RPMI7951 (cell line): Measurements from ENCODE around the gene IGFBP5. TPM values are rescaled to one million over a fixed set of nuclear protein-coding genes. Genes with fewer than 3 reads are reported as not detected.
A peak's percentile ranks its signal among the peaks of the same experiment; 100 is the strongest.

Experiments
- DNase-seq: peaks from one replicate; pipeline ENCODE4 v3.0.0-alpha.2; 2012; ENCODE audit warnings: low read depth
- total RNA-seq: library from RNA; depleted of rRNA; stranded (reverse); fragments of >200 nt; shearing (Covaris generic); gene quantifications from 2 replicates; pipeline ENCODE4 v1.2.3, GENCODE V29; 2014

The IGFBP5 gene
- total RNA-seq, 1 experiment from 2014 or later = 25.0 TPM

DNA sequence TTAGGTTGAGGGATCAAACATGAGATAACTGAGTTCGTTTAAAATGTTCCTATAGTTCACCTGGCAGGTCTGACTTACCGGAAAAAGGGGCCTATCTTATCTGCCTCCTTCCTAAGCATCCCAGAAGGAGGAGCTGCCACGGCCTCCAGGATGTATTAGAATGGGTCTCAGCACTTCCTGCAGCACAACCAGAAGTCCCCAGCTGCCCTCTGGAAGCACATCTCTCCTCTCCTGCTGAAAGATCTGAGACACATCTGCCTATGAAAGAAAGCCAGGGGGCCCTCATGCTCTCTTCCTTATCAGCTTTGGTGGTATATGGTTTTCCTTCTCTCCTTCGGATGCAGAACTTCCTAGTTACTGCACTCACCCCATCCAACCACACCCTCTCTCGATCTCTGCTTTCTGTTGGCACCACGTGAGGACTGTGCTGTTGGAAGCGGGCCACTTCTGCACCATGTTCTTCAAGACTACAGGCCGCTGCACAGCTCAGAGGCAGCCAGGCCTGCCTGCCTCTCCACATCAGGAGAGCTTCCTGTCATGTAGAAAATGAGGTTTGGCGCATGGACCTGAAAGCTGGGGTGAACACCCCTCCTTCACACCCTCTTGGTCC lies 6.5 kb downstream of the IGFBP5 start:
- DNase-seq = no peak

DNA sequence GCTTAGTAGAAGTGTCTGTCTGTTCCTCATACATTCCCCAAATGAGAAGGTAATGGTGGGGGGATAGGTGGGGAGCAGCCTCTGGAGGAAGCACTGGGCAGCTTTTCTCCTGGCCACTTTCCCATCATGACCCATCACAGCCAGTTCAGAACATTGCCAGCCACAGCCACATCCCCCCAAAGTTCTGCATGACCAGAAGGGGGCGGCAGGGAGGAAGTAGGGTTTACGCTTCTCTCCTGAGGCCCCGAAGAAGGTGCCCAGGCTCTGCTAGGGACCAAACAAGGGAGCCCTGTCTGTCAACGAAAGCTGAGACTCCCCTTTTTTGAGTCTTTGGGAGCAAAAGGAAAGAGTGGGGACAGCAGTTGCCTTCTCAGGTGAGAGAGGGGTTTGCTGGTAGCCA lies 7.7 kb downstream of the IGFBP5 start:
- no peak for DNase-seq

DNA sequence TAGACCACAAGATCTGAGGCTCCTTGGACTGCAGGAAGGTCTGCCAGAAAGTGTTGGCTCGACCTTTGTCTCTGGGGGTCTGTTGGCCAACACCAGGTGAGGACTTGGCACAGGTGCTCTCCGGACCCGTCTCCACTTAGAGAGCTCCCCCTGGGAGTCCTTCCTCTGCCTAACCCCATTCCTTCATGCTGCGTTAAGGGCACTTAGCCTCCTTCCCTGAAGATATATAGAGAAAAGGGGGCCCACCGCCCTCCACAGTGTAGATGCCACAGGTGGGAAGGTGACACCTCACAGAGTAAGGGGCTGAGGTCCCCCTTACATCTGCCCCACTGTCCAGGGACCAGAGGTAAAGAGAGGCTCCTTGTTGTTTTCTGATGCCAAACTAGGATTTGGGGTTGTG lies 8.2 kb downstream of the IGFBP5 start:
- DNase-seq = no peak

DNA sequence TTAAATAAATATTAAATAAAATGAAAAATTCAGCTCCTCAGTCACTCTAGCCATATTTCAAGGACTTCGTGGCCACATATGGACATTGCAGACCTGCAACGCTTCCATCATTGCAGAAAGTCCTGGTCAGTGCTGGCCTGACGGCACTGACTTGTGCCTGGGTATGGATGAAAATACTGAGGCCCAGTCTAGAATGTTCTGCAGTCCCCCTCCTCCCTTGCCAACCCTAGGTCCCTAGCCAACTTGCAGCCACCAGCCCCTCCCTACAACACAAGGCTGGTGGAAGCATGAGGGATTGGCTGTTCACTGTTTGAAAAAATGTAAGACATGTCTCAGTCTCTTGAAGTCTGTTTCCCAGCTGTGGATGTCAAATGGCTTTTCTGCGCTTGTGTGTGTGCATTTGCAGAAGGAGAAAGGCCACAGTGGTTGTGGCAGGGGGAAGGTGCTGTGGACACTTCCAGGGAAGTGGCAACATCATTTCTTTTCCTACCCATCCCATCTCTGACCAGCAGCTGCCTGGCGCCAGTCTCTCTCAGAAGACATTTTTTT lies 9.9 kb downstream of the IGFBP5 start:
- no peak for DNase-seq

DNA sequence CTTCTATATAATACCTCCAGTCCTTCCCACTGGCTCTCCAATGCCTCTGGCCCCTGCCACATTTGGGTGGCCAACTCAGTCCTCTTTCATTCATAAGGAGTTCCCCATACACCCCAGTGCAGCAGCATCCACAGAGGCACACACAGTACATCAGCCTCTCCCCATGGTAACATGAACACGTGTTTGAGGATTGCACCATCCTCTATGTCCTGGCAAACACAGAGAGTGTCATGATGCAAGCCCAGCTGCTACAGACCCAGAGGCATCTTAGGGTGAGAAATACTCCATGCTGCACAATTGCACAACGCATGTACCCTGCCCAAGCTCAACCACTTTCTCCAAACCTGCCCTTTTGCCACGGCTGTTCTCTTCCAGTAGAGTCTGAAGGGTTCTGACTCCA lies 11.5 kb downstream of the IGFBP5 start:
- peak; percentile 90 for DNase-seq

DNA sequence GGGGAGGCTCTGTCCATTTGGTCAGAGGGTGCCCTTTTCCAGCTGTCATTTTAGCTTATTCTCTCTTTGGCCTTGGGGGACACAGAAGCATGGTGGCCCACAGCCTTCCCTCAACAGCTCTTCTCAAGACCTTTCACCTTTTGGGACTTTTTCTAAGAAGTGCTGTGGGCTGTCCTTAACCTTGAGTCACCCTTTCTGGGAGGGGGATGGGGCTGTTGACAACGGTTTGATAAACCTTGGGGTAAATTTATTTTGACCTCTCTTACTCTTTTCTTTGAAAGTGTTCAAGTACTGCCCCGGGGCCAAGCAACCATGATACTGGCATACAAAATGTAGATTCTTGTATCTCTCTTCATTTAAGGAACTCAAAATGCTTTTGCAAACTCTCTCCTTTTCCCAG lies 13.7 kb downstream of the IGFBP5 start:
- DNase-seq = no peak

DNA sequence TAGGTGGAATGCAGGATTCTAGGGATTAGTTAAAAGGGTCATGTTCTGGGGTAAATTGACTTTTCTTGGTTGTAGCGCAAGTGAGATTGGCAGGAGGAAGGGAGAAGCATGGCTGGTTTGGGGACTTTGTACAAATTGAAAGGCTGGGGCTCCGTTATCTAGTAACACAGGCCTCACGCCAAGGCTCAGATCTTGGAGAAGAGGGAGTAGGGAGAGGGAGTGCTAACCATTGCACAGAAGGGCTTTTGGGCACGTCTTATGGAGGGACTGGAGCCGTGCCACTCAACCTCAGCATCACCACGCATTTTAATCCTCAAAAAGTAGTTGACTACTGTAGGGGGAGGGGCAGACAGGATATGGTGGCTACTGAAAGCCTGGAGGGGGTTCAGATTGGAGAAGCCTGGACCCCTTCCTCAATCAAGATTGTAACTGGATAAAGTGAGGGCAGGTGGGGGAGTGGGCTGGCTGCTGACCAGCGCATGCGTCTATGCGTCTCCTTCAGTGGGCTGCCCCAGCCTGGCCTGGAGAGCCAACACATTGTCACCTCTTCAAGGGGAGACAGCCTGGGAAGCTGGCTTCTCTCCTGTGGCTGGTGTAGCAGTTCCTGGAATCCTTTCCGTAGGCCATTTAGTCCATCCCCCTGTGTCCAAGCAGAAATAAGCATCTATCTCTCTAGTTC lies 14.3 kb downstream of the IGFBP5 start:
- no peak for DNase-seq

DNA sequence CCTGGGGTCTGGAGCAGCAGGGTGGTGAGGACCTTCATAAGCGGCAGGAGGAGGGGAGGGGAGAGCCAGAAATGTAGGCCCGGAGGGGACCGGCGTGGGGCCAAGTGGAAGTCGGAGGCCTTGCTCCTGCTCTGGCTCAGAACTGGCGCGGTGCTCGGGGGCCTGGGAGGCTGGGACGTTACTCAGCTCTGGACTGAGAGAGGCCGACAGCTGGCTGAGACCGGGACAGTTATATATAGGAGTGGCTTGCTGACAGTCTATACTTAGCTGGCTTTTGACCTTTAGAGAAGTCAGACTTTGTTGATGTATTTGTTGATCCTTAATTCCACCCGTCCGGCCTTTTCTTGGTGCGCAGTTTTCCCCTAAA lies 15.7 kb downstream of the IGFBP5 start:
- DNase-seq = no peak

DNA sequence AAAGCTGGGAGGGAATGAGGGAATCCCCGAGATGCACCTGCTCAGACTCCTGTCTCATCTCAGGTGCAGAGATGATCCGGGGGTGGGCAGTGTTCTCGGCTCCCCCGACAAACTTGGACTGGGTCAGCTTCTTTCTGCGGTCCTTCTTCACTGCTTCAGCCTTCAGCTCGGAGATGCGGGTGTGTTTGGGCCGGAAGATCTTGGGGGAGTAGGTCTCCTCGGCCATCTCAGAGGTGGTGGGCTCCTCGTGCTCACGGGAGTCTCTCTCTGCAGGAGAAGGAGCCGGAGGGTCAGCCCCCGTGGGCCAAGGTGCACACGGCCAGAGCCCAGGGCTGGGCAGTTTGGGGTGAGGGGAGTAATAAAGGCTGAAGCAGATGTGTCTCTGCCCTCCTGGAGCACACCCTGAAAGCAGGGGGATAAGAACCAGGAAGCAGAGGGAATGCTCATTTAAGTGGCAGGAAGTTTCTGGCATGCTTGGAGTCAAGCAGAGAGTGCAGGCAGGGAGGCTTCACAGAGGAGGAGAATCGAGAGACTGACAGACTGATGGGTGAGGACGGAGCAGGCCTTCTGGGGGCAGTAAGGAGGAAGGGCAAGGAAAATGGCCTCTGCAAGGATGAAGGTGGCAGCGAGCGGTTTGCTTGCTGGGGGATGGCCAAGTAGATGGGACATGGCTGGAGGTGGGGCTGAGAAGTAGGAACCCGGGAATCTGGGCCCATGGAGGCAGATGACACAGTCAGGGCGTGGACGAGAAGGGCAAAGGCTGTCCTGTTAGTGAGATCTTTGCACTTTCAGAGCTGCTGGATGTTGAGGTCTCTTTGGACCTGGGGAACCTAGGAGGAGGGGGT lies 16.3 kb downstream of the IGFBP5 start:
- no peak for DNase-seq

DNA sequence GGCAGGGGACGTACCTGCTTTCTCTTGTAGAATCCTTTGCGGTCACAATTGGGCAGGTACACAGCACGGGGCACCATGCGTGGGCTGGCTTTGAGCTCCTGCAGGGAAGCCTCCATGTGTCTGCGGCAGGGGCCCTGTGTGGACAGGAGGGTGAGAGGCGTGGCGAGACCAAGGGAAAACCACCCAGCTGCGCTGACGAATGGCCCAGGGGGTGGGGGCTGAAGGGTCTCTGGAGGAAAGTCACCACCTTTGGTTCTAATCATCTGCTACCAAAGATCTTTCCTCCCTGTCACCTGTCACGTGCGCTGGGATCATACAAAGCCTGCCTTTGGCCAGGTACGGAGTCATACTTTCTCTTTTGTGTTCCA lies 17.3 kb downstream of the IGFBP5 start:
- no peak for DNase-seq

DNA sequence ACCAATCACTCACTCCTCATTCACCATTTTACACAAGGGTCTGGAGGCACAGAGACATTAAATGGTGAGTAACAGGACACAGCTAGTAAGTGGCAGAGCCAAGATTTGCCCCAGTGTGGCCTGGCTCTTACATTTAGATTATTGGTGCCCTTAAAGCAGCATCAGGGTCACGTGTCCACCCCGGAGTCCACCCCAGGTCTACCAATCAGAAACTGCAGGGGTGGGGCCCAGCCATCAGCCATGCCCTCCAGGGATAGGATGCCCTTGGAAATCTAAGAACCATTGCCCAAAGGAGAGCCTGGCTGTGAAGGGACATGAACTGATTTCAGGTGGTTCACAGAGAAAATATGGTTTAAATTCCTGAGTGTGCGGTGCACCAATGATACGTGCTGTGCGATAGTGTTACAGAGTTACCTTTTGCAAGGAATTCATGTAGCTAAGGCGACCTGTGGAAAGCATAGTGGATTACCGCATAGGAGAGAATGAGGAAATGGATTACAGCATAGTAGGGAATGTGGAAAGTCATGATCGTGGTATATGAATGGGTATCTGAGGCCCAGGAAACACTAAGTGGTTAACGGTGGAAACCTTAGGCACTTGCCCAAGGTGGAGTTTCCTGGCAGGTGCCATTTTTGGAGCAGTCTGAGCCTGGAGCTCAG lies 17.8 kb downstream of the IGFBP5 start:
- DNase-seq = no peak

DNA sequence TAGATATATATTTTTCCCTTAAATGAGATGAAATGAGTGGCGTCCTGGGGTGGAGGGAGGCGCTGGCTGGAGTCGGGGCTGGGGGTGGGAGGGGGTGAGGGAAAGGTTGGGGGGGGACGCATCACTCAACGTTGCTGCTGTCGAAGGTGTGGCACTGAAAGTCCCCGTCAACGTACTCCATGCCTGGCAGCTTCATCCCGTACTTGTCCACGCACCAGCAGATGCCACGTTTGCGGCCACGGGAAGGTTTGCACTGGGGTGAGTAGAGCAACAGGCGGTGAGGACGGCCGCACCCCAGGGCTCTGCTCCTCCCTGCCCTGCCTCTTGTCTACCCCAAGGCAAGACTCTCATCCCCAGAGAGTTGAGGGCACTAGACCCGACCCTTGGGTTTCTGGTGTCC lies 18.7 kb downstream of the IGFBP5 start:
- DNase-seq = no peak

DNA sequence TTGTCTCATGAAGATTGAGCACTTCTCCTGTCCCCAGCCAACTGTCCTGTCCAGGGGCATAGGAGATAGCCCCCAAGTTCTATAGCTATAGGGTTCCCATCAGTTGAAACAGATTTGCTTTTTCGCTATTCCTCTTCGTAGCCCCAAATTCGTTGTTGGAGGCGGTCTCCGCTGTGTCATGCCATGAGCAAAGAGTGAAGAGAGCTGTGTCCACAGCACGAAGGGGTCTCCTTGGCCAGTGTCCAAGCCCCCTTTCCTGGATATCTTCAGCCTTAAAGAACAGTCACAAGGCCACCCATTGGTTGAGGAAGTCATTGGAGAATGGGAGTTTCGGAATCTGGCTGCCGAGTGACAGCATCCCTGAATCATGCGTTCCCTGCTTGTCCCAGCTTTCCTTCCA lies 21.0 kb downstream of the IGFBP5 start:
- no peak for DNase-seq

DNA sequence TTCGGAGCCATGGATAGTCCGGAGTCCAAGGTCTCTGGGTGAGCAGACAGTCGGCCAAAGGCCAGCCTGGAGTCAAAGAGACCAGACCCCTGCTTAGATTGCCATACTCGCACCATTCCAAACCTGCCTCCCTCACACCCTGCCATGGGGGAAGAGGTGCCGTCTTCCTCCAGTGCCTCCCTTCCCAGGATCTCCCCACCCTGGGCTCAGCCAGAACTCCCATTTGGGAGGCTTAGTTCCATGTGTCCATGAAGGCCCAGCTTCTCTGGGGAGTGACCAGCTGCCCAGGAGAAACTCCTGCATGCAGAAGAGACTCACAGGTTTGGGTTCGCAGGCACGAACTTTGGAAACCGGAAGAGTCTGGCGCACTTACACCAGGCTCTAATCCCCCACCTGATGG lies 21.7 kb downstream of the IGFBP5 start:
- DNase-seq = no peak

DNA sequence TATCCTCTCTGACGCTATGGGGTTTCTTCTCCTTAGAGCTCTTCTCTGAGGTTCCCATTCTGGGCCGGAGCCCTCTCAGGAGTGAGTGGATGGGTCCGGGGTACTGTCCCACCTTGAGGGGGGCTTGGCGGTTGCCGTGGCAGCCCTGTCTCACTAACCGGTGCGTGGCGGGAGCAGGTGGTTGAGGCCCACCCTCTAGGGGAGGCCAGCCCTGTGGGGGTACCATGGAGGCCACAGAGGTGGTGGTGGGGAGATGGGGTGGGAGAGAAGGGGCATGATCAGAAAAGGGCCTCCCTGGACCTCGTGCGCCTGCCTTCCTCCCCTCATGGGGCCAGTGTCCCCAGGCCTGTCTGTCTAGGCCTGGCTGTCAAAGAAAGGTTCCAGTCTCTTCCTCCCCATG lies 22.3 kb downstream of the IGFBP5 start:
- no peak for DNase-seq

DNA sequence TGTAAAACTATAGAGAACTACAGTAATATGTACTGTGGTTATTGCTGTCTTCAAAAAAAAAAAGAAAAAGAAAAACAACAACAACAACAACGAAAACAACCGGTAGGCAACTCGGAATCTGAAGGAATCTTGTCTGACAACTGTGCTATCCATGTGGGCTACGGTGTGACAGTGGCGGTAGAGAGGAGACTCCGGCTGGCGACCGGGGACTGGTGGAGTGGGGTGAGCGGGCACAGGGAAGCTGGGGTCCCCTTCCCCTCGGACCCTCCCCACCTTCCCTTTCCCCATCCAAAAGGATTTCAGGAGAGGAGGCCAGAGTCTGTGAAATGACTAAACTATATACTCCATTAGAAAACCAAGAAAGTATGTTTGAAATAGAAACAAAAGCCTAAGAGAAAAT lies 22.9 kb downstream of the IGFBP5 start:
- DNase-seq = no peak

DNA sequence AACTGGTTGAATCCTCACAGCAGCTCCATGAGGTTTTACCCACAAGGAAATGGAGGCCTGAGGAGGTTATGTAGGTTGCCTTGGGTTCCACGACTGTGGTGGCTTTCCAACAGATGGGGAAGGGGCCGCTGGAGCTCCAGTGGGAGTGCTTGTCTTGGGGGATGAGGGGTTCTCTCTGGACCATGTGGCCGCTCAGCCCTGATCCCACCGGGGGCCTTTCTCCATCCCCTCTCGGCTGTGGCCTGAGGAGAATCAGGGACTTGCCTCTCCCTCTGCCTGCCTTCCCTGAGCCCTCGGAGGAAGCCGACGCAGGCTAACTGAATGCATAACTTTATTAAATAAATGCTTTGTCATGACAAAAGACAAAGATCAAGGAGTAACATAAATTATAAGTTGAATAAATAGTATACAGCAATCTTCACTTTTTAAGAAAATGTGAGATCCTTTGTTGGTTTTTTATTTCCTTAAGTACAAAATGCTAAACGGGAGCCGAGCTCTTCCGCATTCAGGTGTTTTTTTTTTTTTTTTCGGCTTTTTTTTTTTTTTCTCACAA lies 23.5 kb downstream of the IGFBP5 start:
- DNase-seq = no peak

DNA sequence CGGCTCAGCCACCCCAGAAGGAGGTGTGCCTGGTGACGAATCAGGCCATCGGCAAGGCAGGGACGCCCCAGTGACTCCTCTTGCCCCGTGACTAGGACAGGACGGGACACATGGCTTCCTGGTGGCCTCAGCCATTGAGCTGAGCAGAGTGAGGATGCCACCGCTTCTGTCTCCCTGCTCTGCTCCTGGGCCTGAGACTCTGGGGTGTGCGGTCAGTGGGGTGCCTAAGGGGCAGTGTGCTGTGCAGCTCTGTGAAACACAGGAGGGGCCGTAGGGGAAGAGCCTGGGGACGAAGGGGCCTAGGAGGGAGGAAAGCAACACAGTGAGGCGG lies 24.3 kb downstream of the IGFBP5 start:
- no peak for DNase-seq

DNA sequence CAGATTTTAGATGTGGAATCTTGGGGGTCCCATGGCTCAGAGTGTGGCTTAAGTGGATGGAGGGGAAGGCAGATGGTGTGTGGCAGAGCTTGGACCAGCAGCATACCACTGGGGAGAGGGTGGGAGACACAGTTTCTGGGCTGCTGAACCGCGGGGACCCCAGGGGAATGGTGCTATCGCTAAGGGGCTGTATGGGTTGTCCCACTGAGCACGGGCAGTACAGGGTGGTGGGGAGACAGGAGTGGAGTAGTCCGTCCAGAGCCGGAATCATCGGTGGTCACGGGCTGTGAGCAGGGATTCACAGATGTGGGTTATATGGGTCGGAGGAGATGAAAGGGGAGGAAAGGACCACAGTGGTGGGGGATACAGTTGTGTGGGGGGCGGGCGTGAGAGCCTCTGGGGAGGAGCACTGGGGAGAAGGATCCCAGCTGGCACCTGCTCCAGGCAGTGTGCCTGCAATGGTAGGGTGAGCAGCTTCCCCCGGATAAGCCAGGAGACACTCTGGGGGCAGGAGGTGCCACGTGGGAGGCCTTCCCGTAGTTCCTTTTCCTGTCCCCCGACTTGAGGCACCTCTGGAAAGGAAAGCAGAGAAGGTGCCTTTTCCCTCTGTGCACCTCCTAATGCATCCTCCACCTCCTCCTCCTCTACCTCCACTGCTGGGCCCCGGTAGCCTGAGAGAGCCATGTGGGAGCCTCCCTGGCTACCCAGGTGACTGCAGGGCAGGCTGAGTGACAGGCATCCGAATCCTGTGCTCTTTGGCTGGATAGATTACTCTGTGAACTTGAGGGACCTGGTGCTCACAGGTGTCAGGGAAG lies 24.9 kb downstream of the IGFBP5 start:
- DNase-seq = no peak

DNA sequence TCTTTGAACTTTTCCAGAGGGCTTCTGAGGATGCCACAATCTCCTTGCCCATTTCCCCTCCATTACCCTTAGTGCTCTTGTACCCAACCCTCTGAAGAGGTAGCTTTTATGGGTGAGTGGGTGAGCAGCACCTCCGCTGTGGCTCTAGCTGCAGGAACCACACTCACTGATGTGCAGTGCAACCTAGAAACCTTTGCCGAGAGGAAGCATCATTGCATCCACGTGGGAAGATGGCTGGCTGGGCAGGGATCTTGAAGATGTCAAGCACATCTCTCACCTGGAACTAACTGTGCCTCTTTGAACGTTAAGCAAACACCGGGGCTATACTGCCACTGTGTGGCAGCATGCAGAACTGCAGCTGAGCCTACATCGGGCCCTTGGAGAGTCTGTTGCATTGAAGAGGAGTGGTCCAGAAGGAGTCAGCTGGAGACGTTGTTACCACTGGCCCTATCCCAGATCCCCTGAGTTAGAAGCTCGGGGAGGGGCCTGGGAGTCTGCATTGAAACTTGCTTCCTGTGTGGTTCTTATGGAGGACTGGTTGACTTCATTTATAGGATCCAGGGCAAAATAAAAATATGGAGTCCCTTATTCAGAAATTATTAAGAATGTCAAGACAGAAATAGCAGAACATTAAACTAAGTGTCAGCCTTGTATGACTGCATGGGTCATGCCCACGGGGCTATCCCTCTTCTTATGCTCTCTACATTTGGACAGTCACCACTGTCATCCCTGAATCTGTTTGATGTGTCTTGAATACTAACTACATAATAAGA lies 28.7 kb downstream of the IGFBP5 start:
- peak; percentile 61 for DNase-seq

DNA sequence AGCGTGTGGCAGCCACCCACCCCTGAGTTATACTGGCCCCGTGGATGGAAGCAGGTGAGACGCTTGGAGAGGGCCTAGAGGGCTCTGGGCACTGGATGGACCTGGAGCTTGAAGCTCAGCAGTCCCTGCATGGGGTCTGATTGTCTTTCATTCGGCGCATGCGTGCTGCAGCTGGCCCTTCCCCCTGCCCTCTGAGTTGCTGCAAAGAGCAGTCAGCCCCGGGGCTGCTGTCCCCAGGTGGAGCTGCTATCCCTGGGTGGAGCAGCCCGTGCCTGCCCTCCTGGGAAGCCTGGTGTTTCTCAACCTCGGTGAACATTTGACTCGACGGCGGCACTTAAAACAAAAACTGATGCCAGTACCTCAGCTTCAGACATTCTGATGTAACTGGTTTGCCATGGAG lies 29.6 kb downstream of the IGFBP5 start:
- DNase-seq = no peak
